SJCRH30 (cell line): Measurements from ENCODE around the gene NR4A3. TPM values are rescaled to one million over a fixed set of nuclear protein-coding genes. Genes with fewer than 3 reads are reported as not detected.

Experiments used
- DNase-seq, 2 experiments: peaks; one replicate each; pipeline ENCODE4 v3.0.0-alpha.2; 2015 to 2020
- H3K27ac ChIP-seq: fragments of 250-450 bp; sonication (Bioruptor Pico); 2 replicates; pipeline ENCODE4 v1.5.1; 2020; ENCODE audit warnings: mild to moderate bottlenecking, moderate library complexity
- H3K27me3 ChIP-seq: fragments of 250-450 bp; sonication (Bioruptor Pico); 2 replicates; pipeline ENCODE4 v1.5.1; 2020; ENCODE audit warnings: mild to moderate bottlenecking, moderate library complexity
- H3K36me3 ChIP-seq: fragments of 250-450 bp; sonication (Bioruptor Pico); 2 replicates; pipeline ENCODE4 v1.5.1; 2020; ENCODE audit warnings: mild to moderate bottlenecking, moderate library complexity
- H3K4me1 ChIP-seq: fragments of 250-450 bp; sonication (Bioruptor Pico); 2 replicates; pipeline ENCODE4 v1.5.1; 2020; ENCODE audit warnings: mild to moderate bottlenecking, moderate library complexity
- H3K4me3 ChIP-seq: fragments of 250-450 bp; sonication (Bioruptor Pico); 2 replicates; pipeline ENCODE4 v1.5.1; 2020; ENCODE audit warnings: mild to moderate bottlenecking, moderate library complexity
- H3K9me3 ChIP-seq: fragments of 250-450 bp; sonication (Bioruptor Pico); replicated peaks from 2 replicates; pipeline ENCODE4 v1.5.1; 2020; ENCODE audit warnings: mild to moderate bottlenecking, moderate library complexity
- total RNA-seq: library from RNA; depleted of rRNA; stranded (reverse); fragments of >200 nt; shearing (Covaris generic); gene quantifications from 2 replicates; pipeline ENCODE4 v1.2.3, GENCODE V29; 2014

Gene NR4A3
- total RNA-seq, 1 experiment from 2014 or later: 0.32 TPM

DNA sequence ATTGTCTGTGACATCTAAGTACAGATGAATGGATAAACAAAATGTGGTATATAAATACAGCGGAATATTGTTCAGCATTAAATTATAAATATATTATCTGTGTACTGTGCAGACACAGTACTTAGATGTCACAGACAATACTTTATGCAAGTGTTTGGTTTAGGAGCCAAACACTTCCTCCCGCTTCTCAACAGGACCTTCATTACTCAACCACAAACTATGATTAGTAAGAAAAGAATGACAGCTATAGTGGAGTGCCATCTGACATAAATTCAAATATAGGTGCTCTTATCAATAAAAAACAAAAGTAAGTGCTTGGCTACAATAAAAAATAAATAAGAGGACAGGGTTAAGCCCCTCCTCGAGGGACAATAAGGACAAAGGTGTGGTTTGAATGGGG lies 45.9 kb downstream of the NR4A3 start:
- H3K4me1 ChIP-seq: no peaks in the 10 kb centered on the region
- H3K27me3 ChIP-seq: no peaks in the 10 kb centered on the region
- no peaks in the 10 kb centered on the region for H3K9me3 ChIP-seq
- H3K36me3 ChIP-seq: no peaks in the 10 kb centered on the region; the same call in 1 of the 2 replicates
- H3K4me3 ChIP-seq: no peak overlapping the region
- DNase-seq: no peak
- H3K27ac ChIP-seq: no peak overlapping the region

- H3K36me3 ChIP-seq: no peaks in the 10 kb centered on the region; the same call in 1 of the 2 replicates
- H3K27ac ChIP-seq: no peak overlapping the region
- H3K4me3 ChIP-seq: no peak overlapping the region
- H3K9me3 ChIP-seq: no peaks in the 10 kb centered on the region
- no peaks in the 10 kb centered on the region for H3K4me1 ChIP-seq
- no peaks in the 10 kb centered on the region for H3K27me3 ChIP-seq
- no peak for DNase-seq
Observed at GRCh38 chr9:99867968-99868367, 46.3 kb downstream of the NR4A3 start.

DNA sequence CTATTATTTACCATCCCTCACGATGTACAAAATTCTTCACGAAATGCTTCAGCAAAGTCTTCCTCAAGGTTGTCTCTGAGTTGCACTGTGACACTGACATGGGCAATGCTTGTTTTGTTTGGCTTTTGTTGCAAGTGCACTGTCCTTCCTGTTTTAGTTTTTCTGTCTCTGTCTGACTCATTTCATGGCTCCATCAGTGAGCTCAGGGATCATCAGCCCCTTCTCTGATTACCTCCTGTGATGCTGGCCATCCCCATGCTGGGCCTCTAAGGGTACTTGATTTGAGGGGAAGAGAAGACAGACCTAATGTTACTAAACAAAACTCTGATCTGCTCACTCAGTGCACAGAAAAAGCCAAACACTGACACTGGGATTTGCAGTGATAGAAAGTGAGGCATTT lies 47.2 kb downstream of the NR4A3 start:
- no peak for DNase-seq
- Histone ChIP-seq H3K27me3 (no peaks in the 10 kb centered on the region), H3K4me1 (no peaks in the 10 kb centered on the region), H3K36me3 (no peaks in the 10 kb centered on the region; the same call in 1 of the 2 replicates), H3K4me3 (no peak overlapping the region), H3K27ac (no peak overlapping the region), H3K9me3 (no peaks in the 10 kb centered on the region)

GRCh38 chr9:99870126-99870525 lies 48.4 kb downstream of the NR4A3 start:
- no peaks in the 10 kb centered on the region; the same call in 1 of the 2 replicates for H3K36me3 ChIP-seq
- no peak for DNase-seq
- no peaks in the 10 kb centered on the region for H3K4me1 ChIP-seq
- H3K27me3 ChIP-seq: no peaks in the 10 kb centered on the region
- no peak overlapping the region for H3K27ac ChIP-seq
- H3K9me3 ChIP-seq: no peaks in the 10 kb centered on the region
- no peak overlapping the region for H3K4me3 ChIP-seq

GRCh38 chr9:99873531-99873930 lies 51.8 kb downstream of the NR4A3 start:
- Histone ChIP-seq H3K36me3 (no peaks in the 10 kb centered on the region), H3K27me3 (no peaks in the 10 kb centered on the region), H3K9me3 (no peaks in the 10 kb centered on the region), H3K4me3 (no peak overlapping the region), H3K4me1 (no peaks in the 10 kb centered on the region), H3K27ac (no peak overlapping the region)
- no peak for DNase-seq

GRCh38 chr9:99873943-99874584 lies 52.4 kb downstream of the NR4A3 start:
- no peak for DNase-seq
- no peaks in the 10 kb centered on the region for H3K27me3 ChIP-seq
- H3K9me3 ChIP-seq: no peaks in the 10 kb centered on the region
- no peak overlapping the region for H3K4me3 ChIP-seq
- H3K36me3 ChIP-seq: no peaks in the 10 kb centered on the region
- no peak overlapping the region for H3K27ac ChIP-seq
- H3K4me1 ChIP-seq: no peaks in the 10 kb centered on the region

DNA sequence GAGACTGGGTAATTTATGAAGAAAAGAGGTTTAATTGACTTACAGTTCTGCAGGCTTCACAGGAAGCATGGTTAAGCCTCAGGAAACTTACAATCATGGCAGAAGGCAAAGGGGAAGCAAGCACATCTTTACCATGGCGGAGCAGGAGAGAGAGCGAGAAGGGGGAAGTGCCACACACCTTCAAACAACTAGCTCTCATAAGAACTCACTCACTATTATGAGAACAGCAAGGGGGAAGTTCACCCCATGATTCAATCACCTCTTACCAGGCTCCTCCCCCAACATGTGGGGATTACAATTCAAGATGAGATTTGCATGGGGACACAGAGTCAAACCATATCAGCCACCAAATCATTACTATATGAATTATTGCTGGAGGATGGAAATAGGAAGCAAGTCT lies 54.5 kb downstream of the NR4A3 start:
- Histone ChIP-seq H3K36me3 (no peaks in the 10 kb centered on the region), H3K27me3 (no peaks in the 10 kb centered on the region), H3K4me3 (no peak overlapping the region), H3K9me3 (no peaks in the 10 kb centered on the region), H3K27ac (no peak overlapping the region), H3K4me1 (no peaks in the 10 kb centered on the region)
- no peak for DNase-seq

- Histone ChIP-seq H3K36me3 (no peaks in the 10 kb centered on the region), H3K4me1 (no peaks in the 10 kb centered on the region), H3K27me3 (no peaks in the 10 kb centered on the region), H3K9me3 (no peaks in the 10 kb centered on the region), H3K27ac (no peak overlapping the region), H3K4me3 (no peak overlapping the region)
- DNase-seq: no peak
Observed at GRCh38 chr9:99878651-99879050, 57.0 kb downstream of the NR4A3 start.

GRCh38 chr9:99881769-99882168 lies 60.1 kb downstream of the NR4A3 start:
- no peak overlapping the region for H3K4me3 ChIP-seq
- DNase-seq: no peak
- peaks cover 4% of the 10 kb centered on the region; the same call in 1 of the 2 replicates for H3K27me3 ChIP-seq
- H3K9me3 ChIP-seq: no peaks in the 10 kb centered on the region
- no peak overlapping the region for H3K27ac ChIP-seq
- no peaks in the 10 kb centered on the region for H3K36me3 ChIP-seq
- no peaks in the 10 kb centered on the region for H3K4me1 ChIP-seq

- Histone ChIP-seq H3K9me3 (no peaks in the 10 kb centered on the region), H3K4me3 (no peak overlapping the region), H3K27ac (no peak overlapping the region), H3K27me3 (peaks cover 4% of the 10 kb centered on the region; the same call in 1 of the 2 replicates), H3K4me1 (no peaks in the 10 kb centered on the region), H3K36me3 (no peaks in the 10 kb centered on the region)
- DNase-seq: no peak
Observed at GRCh38 chr9:99885747-99886146, 64.1 kb downstream of the NR4A3 start.

DNA sequence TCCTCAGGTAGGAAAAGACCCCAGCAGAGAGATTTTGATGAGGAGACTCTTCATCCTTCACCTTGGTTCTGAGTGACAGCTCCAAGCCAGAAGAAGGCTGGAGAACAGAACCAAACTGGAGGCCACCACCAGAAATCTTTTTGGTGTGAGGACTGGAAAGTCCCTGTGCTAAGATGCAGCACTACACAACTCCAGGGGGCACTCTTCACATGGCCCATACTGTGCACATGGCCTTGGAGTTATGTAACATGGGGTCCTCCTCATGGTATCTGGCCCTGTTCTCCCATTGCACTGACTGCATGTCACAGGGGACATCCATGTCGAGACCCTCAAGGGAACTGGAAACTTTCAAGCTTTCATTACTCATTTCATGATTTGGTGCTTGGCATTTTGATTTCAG lies 67.4 kb downstream of the NR4A3 start:
- Histone ChIP-seq H3K27ac (no peak overlapping the region), H3K4me3 (no peak overlapping the region), H3K9me3 (no peaks in the 10 kb centered on the region), H3K36me3 (no peaks in the 10 kb centered on the region), H3K27me3 (peaks cover 14% of the 10 kb centered on the region), H3K4me1 (no peaks in the 10 kb centered on the region)
- DNase-seq: no peak

- no peaks in the 10 kb centered on the region for H3K9me3 ChIP-seq
- H3K27ac ChIP-seq: no peak overlapping the region
- no peak overlapping the region for H3K4me3 ChIP-seq
- H3K4me1 ChIP-seq: no peaks in the 10 kb centered on the region
- peaks cover 13% of the 10 kb centered on the region; the same call in 1 of the 2 replicates for H3K27me3 ChIP-seq
- DNase-seq: no peak
- H3K36me3 ChIP-seq: no peaks in the 10 kb centered on the region
Observed at GRCh38 chr9:99894826-99895225, 73.1 kb downstream of the NR4A3 start.

- no peaks in the 10 kb centered on the region for H3K4me1 ChIP-seq
- no peak for DNase-seq
- H3K9me3 ChIP-seq: no peaks in the 10 kb centered on the region
- peaks cover 13% of the 10 kb centered on the region; the same call in 1 of the 2 replicates for H3K27me3 ChIP-seq
- H3K4me3 ChIP-seq: no peak overlapping the region
- no peaks in the 10 kb centered on the region for H3K36me3 ChIP-seq
- H3K27ac ChIP-seq: no peak overlapping the region
Observed at GRCh38 chr9:99895510-99895909, 73.8 kb downstream of the NR4A3 start.

DNA sequence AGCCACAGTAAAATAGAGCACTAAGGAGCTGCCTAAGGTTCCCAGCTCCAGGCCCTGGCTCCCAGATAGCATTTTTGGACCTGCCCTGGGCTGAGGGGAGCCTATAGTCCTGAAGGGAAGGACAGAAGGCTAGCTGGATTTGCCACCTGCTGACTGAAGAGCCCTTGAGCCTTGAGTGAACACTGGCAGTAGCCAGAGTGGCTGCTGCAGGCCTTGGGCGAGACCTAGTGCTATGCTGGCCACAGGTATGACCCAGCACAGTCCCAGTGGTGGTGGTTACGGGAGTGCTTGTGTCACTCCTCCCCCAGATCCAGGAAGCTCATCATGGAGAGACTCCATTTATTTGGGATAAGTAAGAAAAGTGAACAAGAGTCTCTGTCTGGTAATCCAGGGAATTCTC lies 74.4 kb downstream of the NR4A3 start:
- peaks cover 12% of the 10 kb centered on the region; the same call in 1 of the 2 replicates for H3K27me3 ChIP-seq
- no peak for DNase-seq
- no peaks in the 10 kb centered on the region for H3K4me1 ChIP-seq
- H3K27ac ChIP-seq: no peak overlapping the region
- no peaks in the 10 kb centered on the region for H3K9me3 ChIP-seq
- no peaks in the 10 kb centered on the region for H3K36me3 ChIP-seq
- H3K4me3 ChIP-seq: no peak overlapping the region

DNA sequence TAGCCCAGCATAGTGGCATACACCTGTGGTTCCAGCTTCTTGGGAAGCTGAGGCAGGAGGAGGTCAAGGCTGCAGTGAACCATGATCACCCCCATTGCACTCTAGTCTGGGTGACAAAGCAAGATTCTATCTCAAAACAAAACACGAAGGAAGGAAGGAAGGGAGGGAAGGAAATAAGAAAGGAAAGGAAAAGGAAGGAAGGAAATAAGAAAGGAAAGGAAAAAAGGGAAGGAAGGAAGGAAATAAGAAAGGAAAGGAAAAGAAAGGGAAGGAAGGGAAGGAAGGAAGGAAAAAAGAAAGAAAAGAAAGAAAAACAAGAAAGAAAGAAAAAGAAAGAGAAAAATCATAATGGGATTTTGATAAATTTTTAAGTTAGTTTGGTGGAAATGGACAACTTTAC lies 81.7 kb downstream of the NR4A3 start:
- no peak overlapping the region for H3K27ac ChIP-seq
- H3K4me1 ChIP-seq: peaks cover 13% of the 10 kb centered on the region
- no peak for DNase-seq
- no peaks in the 10 kb centered on the region for H3K36me3 ChIP-seq
- H3K9me3 ChIP-seq: no peaks in the 10 kb centered on the region
- no peak overlapping the region for H3K4me3 ChIP-seq
- H3K27me3 ChIP-seq: no peaks in the 10 kb centered on the region

DNA sequence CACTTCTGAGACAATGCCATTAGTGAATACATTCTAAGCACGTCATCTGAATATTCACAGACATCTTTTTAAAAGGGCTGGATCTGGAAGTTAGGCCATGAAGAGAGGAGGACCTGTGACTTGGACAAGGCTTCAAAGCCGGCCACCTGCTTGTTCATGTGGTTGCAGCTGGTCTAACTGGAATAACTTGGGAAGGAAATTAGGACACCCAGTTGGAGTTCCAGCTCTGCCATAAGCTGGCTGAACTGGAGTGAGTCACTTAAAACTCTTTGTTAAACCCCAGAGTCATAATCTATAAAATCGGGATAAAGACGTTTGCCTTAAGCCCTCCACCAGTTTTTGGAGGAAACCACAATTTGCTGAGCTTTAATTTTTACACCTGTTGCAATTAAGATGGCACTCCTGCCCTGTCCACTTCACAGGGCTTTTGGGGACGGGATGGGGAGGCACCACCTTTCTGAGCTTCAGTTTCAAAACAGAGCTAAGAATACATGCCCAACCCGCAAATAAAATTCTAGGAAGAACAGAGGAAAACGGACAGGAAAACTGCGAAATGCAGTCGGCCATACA lies 84.2 kb downstream of the NR4A3 start:
- Histone ChIP-seq H3K4me3 (peak overlapping the region; percentile 100), H3K9me3 (no peaks in the 10 kb centered on the region), H3K36me3 (no peaks in the 10 kb centered on the region), H3K27ac (no peak overlapping the region), H3K4me1 (peaks cover 13% of the 10 kb centered on the region), H3K27me3 (no peaks in the 10 kb centered on the region)
- DNase-seq: peak; percentile 33 to 68
